ENCODE measurements around the gene FAM168B.

Gene FAM168B

GRCh38 chr2:131093006-131093695, at the start of gene FAM168B:
TSS of gene FAM168B (minus strand) at chr2:131093460. CDS start at chr2:131082646, 10,814 bp downstream.
- Histone ChIP-seq H3K27me3 (ENCODE audit: control insufficient read depth, insufficient read depth, low read length) (no peaks in the 10 kb centered on the region), H3K4me3 (ENCODE audit: low read depth, low read length) (peak within 1 kb of the TSS; percentile 97), H3K4me1 (ENCODE audit: control insufficient read depth, insufficient read depth, low read length) (no peaks in the 10 kb centered on the region), H3K27ac (ENCODE audit: low read depth, low read length) (peak within 1 kb of the TSS; percentile 98), H3K9ac (ENCODE audit: low read length) (peak within 1 kb of the TSS; percentile 100), H3K9me3 (ENCODE audit: control insufficient read depth, insufficient read depth, low read depth, low read length) (no peaks in the 10 kb centered on the region), H3K36me3 (ENCODE audit: control insufficient read depth, insufficient read depth, low read length) (peaks cover 18% of the 10 kb centered on the region)

GRCh38 chr2:131142849-131143248, 49.6 kb upstream of the FAM168B start:
- Histone ChIP-seq H3K4me3 (ENCODE audit: low read depth, low read length) (no peak overlapping the region), H3K9me3 (ENCODE audit: control insufficient read depth, insufficient read depth, low read depth, low read length) (no peaks in the 10 kb centered on the region), H3K27ac (ENCODE audit: low read depth, low read length) (no peak overlapping the region), H3K4me1 (ENCODE audit: control insufficient read depth, insufficient read depth, low read length) (no peaks in the 10 kb centered on the region), H3K36me3 (ENCODE audit: control insufficient read depth, insufficient read depth, low read length) (peaks cover 77% of the 10 kb centered on the region), H3K9ac (ENCODE audit: low read length) (no peak overlapping the region), H3K27me3 (ENCODE audit: control insufficient read depth, insufficient read depth, low read length) (no peaks in the 10 kb centered on the region)

GRCh38 chr2:131140581-131140980, 47.3 kb upstream of the FAM168B start:
- H3K9me3 ChIP-seq (ENCODE audit: control insufficient read depth, insufficient read depth, low read depth, low read length) = no peaks in the 10 kb centered on the region
- H3K9ac ChIP-seq (ENCODE audit: low read length) = no peak overlapping the region
- no peaks in the 10 kb centered on the region for H3K27me3 ChIP-seq (ENCODE audit: control insufficient read depth, insufficient read depth, low read length)
- H3K4me3 ChIP-seq (ENCODE audit: low read depth, low read length) = no peak overlapping the region
- no peaks in the 10 kb centered on the region for H3K4me1 ChIP-seq (ENCODE audit: control insufficient read depth, insufficient read depth, low read length)
- peaks cover 63% of the 10 kb centered on the region for H3K36me3 ChIP-seq (ENCODE audit: control insufficient read depth, insufficient read depth, low read length)
- no peak overlapping the region for H3K27ac ChIP-seq (ENCODE audit: low read depth, low read length)

- no peak overlapping the region for H3K9ac ChIP-seq (ENCODE audit: low read length)
- H3K36me3 ChIP-seq (ENCODE audit: control insufficient read depth, insufficient read depth, low read length) = peaks cover 61% of the 10 kb centered on the region
Measured at GRCh38 chr2:131132729-131133128, 39.5 kb upstream of the FAM168B start.

GRCh38 chr2:131130298-131130596, 37.0 kb upstream of the FAM168B start:
- Histone ChIP-seq H3K4me1 (ENCODE audit: control insufficient read depth, insufficient read depth, low read length) (no peaks in the 10 kb centered on the region), H3K4me3 (ENCODE audit: low read depth, low read length) (no peak overlapping the region), H3K9me3 (ENCODE audit: control insufficient read depth, insufficient read depth, low read depth, low read length) (no peaks in the 10 kb centered on the region), H3K27me3 (ENCODE audit: control insufficient read depth, insufficient read depth, low read length) (no peaks in the 10 kb centered on the region), H3K27ac (ENCODE audit: low read depth, low read length) (peak overlapping the region; percentile 29; the same call in 1 of the 2 replicates), H3K9ac (ENCODE audit: low read length) (no peak overlapping the region), H3K36me3 (ENCODE audit: control insufficient read depth, insufficient read depth, low read length) (peaks cover 84% of the 10 kb centered on the region)

More at GRCh38 chr2:131132729-131133128, 39.5 kb upstream of the FAM168B start:
- Histone ChIP-seq H3K4me1 (ENCODE audit: control insufficient read depth, insufficient read depth, low read length) (no peaks in the 10 kb centered on the region), H3K4me3 (ENCODE audit: low read depth, low read length) (no peak overlapping the region), H3K9me3 (ENCODE audit: control insufficient read depth, insufficient read depth, low read depth, low read length) (no peaks in the 10 kb centered on the region), H3K27ac (ENCODE audit: low read depth, low read length) (no peak overlapping the region), H3K27me3 (ENCODE audit: control insufficient read depth, insufficient read depth, low read length) (no peaks in the 10 kb centered on the region)

GRCh38 chr2:131127981-131128380, 34.7 kb upstream of the FAM168B start:
- Histone ChIP-seq H3K4me3 (ENCODE audit: low read depth, low read length) (no peak overlapping the region), H3K4me1 (ENCODE audit: control insufficient read depth, insufficient read depth, low read length) (no peaks in the 10 kb centered on the region), H3K9me3 (ENCODE audit: control insufficient read depth, insufficient read depth, low read depth, low read length) (no peaks in the 10 kb centered on the region), H3K27me3 (ENCODE audit: control insufficient read depth, insufficient read depth, low read length) (no peaks in the 10 kb centered on the region), H3K9ac (ENCODE audit: low read length) (no peak overlapping the region), H3K36me3 (ENCODE audit: control insufficient read depth, insufficient read depth, low read length) (peaks cover 82% of the 10 kb centered on the region), H3K27ac (ENCODE audit: low read depth, low read length) (no peak overlapping the region)

- Histone ChIP-seq H3K4me3 (ENCODE audit: low read depth, low read length) (no peak overlapping the region), H3K27me3 (ENCODE audit: control insufficient read depth, insufficient read depth, low read length) (no peaks in the 10 kb centered on the region), H3K9me3 (ENCODE audit: control insufficient read depth, insufficient read depth, low read depth, low read length) (no peaks in the 10 kb centered on the region), H3K4me1 (ENCODE audit: control insufficient read depth, insufficient read depth, low read length) (no peaks in the 10 kb centered on the region), H3K27ac (ENCODE audit: low read depth, low read length) (no peak overlapping the region), H3K36me3 (ENCODE audit: control insufficient read depth, insufficient read depth, low read length) (peaks cover 82% of the 10 kb centered on the region), H3K9ac (ENCODE audit: low read length) (no peak overlapping the region)
Measured at GRCh38 chr2:131127076-131127475, 33.8 kb upstream of the FAM168B start.

GRCh38 chr2:131126436-131126835, 33.2 kb upstream of the FAM168B start:
- H3K36me3 ChIP-seq (ENCODE audit: control insufficient read depth, insufficient read depth, low read length) = peaks cover 81% of the 10 kb centered on the region
- H3K4me3 ChIP-seq (ENCODE audit: low read depth, low read length) = no peak overlapping the region
- H3K9ac ChIP-seq (ENCODE audit: low read length) = no peak overlapping the region
- H3K27ac ChIP-seq (ENCODE audit: low read depth, low read length) = no peak overlapping the region
- H3K9me3 ChIP-seq (ENCODE audit: control insufficient read depth, insufficient read depth, low read depth, low read length) = no peaks in the 10 kb centered on the region
- no peaks in the 10 kb centered on the region for H3K4me1 ChIP-seq (ENCODE audit: control insufficient read depth, insufficient read depth, low read length)
- no peaks in the 10 kb centered on the region for H3K27me3 ChIP-seq (ENCODE audit: control insufficient read depth, insufficient read depth, low read length)

- no peak overlapping the region for H3K27ac ChIP-seq (ENCODE audit: low read depth, low read length)
- H3K9me3 ChIP-seq (ENCODE audit: control insufficient read depth, insufficient read depth, low read depth, low read length) = no peaks in the 10 kb centered on the region
- peaks cover 76% of the 10 kb centered on the region for H3K36me3 ChIP-seq (ENCODE audit: control insufficient read depth, insufficient read depth, low read length)
- H3K4me1 ChIP-seq (ENCODE audit: control insufficient read depth, insufficient read depth, low read length) = no peaks in the 10 kb centered on the region
- no peak overlapping the region for H3K4me3 ChIP-seq (ENCODE audit: low read depth, low read length)
- no peak overlapping the region for H3K9ac ChIP-seq (ENCODE audit: low read length)
- H3K27me3 ChIP-seq (ENCODE audit: control insufficient read depth, insufficient read depth, low read length) = no peaks in the 10 kb centered on the region
Measured at GRCh38 chr2:131125195-131125757, 32.0 kb upstream of the FAM168B start.

- Histone ChIP-seq H3K9ac (ENCODE audit: low read length) (no peak overlapping the region), H3K36me3 (ENCODE audit: control insufficient read depth, insufficient read depth, low read length) (peaks cover 57% of the 10 kb centered on the region), H3K27me3 (ENCODE audit: control insufficient read depth, insufficient read depth, low read length) (no peaks in the 10 kb centered on the region), H3K4me1 (ENCODE audit: control insufficient read depth, insufficient read depth, low read length) (no peaks in the 10 kb centered on the region), H3K4me3 (ENCODE audit: low read depth, low read length) (no peak overlapping the region), H3K9me3 (ENCODE audit: control insufficient read depth, insufficient read depth, low read depth, low read length) (no peaks in the 10 kb centered on the region), H3K27ac (ENCODE audit: low read depth, low read length) (no peak overlapping the region)
Measured at GRCh38 chr2:131123192-131123591, 29.9 kb upstream of the FAM168B start.

GRCh38 chr2:131122496-131122895, 29.2 kb upstream of the FAM168B start:
- Histone ChIP-seq H3K27me3 (ENCODE audit: control insufficient read depth, insufficient read depth, low read length) (no peaks in the 10 kb centered on the region), H3K36me3 (ENCODE audit: control insufficient read depth, insufficient read depth, low read length) (peaks cover 50% of the 10 kb centered on the region), H3K4me1 (ENCODE audit: control insufficient read depth, insufficient read depth, low read length) (no peaks in the 10 kb centered on the region), H3K27ac (ENCODE audit: low read depth, low read length) (no peak overlapping the region), H3K9ac (ENCODE audit: low read length) (no peak overlapping the region), H3K9me3 (ENCODE audit: control insufficient read depth, insufficient read depth, low read depth, low read length) (no peaks in the 10 kb centered on the region), H3K4me3 (ENCODE audit: low read depth, low read length) (no peak overlapping the region)

All from HUES6 (cell line).